Activated CD4-positive, alpha-beta T cell treated with anti-CD3 and anti-CD28 coated beads, Interleukin-2, Interleukin-6, amounts not matched to agents 100 ng/mL and 50 ng/mL, durations not matched to agents 16 hours and 8 hours (primary cell): ENCODE measurements around the gene TACSTD2.
"Not testable (repeated sequence)": the region's sequence is repeated elsewhere in the genome, so short reads cannot be mapped to it uniquely, and the experiment has no call there.

Experiments used
- DNase-seq: peaks from one replicate; pipeline ENCODE4 v3.0.0-alpha.2; 2020

The TACSTD2 gene

DNA sequence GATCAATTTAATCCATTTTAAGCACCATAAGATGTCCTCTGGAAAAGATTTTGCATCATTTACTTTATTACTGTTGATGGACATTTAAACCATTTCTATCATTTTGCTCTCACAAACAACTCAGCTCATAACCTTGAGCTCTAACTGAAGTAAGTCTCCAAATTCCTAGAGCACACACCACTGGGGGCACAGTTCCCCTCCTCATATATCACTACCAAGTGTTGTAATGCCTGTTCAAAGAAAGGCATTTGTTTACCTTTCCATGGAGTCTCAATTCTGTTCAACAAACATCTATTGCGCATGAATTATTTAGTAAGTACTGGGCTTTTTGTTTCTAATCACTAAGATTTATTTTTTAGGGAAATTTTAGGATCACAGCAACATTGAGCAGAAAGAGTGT lies 21.7 kb downstream of the TACSTD2 start:
- no peak for DNase-seq

GRCh38 chr1:58551186-58552140 lies 25.6 kb downstream of the TACSTD2 start:
- no peak for DNase-seq

- DNase-seq, result not testable (repeated sequence)
Measured at GRCh38 chr1:58549291-58549690, 27.8 kb downstream of the TACSTD2 start.

- no peak for DNase-seq
Measured at GRCh38 chr1:58548371-58548770, 28.7 kb downstream of the TACSTD2 start.

DNA sequence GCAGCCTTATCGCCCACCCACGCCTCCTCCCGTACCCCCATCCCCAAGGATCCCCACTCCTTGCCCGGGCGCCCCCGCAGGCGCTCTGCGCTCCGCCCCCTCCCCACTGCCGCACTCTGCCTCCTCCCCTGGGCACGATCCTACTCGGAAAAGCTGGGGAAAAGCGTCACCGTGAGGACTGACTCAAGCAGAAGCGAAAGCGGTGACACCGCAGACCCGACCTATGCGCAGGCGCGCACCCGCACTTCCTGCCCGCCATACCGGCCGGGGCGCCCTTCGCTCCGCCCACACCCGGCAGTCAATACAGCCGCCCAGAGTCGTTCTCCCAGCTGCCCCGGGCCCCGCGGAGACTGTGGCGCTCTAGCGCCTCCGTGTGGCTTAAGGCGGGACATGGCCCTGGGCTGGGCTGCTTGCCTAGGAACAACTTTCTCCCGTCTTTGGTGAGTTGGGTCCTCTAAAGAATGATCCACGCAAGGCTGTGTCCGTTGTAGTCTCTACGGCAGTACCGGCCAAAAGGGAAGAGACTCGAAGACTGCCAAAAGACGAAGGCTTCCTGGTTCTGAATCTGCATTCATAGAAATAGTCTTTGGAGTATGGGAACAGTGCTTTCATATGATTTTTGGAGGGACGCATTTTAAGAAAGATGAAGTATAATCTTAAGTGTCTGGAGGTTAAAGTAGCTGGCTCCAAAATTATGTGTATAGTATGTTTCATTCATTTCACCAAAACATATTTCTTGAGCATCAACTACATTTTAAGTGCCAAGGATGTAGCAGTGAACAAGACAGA lies 30.3 kb downstream of the TACSTD2 start, which contains the start of gene OMA1:
Gene OMA1 (minus strand): TSS at position 207 of the 789 bp plus-strand sequence. CDS start 7,432 bp downstream, outside the sequence.
- DNase-seq, result peak; percentile 98

DNA sequence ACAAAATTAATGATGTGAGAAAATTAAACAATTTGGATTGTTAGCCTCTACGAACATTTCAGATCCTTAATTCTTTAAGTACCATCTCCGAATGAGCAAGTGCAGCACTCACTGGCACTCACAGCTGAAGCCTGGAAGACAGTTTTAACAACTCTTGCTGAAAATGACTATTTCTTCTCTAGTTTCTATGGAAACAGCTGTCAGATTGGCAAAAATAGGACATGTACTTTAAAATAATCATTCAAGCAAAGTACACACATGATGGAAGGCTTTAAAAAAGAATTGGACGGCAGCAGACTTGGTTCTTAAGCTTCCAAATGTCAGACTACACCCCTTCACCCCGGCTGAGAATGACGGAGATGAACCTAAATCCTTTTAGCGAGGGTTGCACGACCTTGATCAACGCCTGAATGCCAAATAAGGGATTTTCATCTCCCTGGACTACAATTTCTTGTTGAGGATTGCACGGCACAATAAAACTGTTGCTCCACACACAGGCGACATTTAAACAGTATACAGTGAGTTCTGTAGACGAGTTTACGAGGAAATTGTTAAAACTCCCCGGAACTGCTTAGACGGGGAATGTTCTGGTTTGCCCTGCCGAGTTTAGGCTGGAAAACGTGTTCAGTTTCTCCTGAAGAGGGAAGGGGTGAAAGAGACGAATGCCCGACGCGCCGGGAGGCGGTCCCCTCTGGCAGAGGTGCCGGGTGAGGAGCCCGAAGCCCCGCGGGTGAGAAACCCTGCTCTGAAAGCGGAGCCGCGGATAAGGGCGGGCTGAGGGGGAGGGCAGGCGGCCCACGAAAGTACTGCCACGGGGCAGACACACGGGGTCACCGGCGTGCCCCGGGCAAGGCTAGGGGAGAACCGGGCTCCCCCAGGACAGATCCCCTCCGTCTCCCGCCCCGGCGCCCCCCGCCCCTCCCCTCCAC lies 31.2 kb downstream of the TACSTD2 start:
- DNase-seq, result peak; percentile 79

GRCh38 chr1:58543260-58543659 lies 33.8 kb downstream of the TACSTD2 start:
- DNase-seq, result no peak

DNA sequence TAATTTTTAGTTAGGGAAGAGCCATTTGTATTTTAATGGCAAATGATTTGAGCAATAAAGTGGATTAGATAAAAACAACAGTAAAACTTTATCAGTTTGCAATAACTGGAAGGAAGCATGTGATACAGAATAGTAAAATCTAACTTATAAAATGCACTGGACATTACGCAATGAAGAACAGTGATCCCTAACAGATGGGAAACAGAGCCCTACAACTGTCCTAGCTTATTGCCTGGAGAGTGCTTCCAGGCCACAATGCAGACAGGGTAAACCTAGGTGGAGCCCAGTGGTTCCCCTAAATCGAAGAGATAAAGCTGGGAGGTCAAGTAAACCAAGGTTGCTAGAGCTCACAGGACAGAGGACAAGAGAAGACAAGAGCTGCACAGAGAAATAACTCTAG lies 37.5 kb downstream of the TACSTD2 start:
- DNase-seq, result no peak

GRCh38 chr1:58538821-58539220 lies 38.2 kb downstream of the TACSTD2 start:
- DNase-seq, result no peak

DNA sequence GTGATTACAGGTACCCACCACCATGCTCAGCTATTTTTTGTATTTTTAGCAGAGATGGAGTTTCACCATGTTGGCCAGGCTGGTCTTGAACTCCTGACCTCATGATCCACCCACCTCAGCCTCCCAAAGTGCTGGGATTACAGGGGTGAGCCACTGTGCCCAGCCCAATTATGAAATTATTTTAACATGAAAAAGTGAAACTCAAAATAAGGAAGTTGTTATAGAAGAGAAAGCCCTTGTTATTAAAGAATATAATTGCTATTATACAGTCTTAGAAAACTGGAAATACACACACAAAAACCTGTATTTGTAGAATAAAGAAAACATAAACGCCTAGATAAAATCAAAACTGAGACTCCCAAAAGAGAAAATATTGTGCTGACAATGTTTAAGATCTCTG lies 45.2 kb downstream of the TACSTD2 start:
- DNase-seq, result not testable (repeated sequence)

DNA sequence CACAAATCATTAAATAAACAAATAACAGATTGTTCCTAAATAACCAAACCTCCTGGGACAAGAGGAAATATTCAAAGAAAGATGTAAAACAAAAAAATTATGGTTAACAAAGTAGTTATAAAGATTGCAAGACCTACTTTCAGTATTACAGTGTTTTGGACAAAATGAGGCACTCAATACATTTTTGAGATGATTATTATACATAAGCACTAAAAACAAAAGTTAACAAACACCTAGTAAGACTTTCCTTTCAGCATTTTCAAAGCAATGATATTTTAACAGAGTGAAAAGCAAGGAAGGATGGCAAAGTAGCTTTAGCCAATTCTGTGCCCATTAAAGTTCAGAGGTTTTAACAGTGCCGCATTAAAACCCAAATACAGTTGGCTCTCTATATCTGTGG lies 47.8 kb downstream of the TACSTD2 start:
- peak; percentile 32 for DNase-seq

- no peak for DNase-seq
Measured at GRCh38 chr1:58528518-58528917, 48.5 kb downstream of the TACSTD2 start.
